IMR-90 (cell line): ENCODE data around the gene GP9. TPM values are rescaled to one million over a fixed set of nuclear protein-coding genes. Genes with fewer than 3 reads are reported as not detected.

Source experiments
- ATAC-seq: fragments of 200-7000 bp; cut with Tn5 transposase; 2 replicates; pipeline ENCODE4 v1.9.1; 2020; ENCODE audit warnings: low read depth, mild to moderate bottlenecking, moderate library complexity
- BruUV-seq: library from RNA; stranded (reverse); fragments of 400-500 nt; replicated peaks from 2 replicates; lab custom pipeline; 2021; lab: Mats Ljungman, UMichigan
- CTCF ChIA-PET: fragments of 300-600 bp; formaldehyde crosslinking; extraction: SDS; loops from one replicate; lab custom pipeline; 2021; ENCODE audit warnings: antibody characterized with exemption; lab: Yijun Ruan, JAX
- POLR2A ChIA-PET: fragments of 300-600 bp; sonication (Branson Sonifier 250); formaldehyde crosslinking; loops from one replicate; lab custom pipeline; 2022; ENCODE audit warnings: antibody characterized with exemption; ENCODE audit not compliant: unreplicated experiment; lab: Charles Lee
- DNase-seq: peaks from one replicate; pipeline ENCODE4 v3.0.0; 2013
- H2AFZ ChIP-seq: replicated peaks from 2 replicates; pipeline ENCODE3; 2013; ENCODE audit warnings: low read length, mild to moderate bottlenecking; ENCODE audit not compliant: poor library complexity
- H2AK5ac ChIP-seq: 2 replicates; pipeline ENCODE4 v1.6.1; 2013; ENCODE audit warnings: low read depth, low read length, inconsistent platforms
- H2AK9ac ChIP-seq: replicated peaks from 2 replicates; pipeline ENCODE3; 2013; ENCODE audit warnings: mild to moderate bottlenecking, low read depth, low read length, moderate library complexity; ENCODE audit not compliant: poor library complexity
- H2BK120ac ChIP-seq: 2 replicates; pipeline ENCODE4 v1.6.1; 2013; ENCODE audit warnings: low read depth, low read length, inconsistent platforms
- H2BK15ac ChIP-seq: 3 replicates; pipeline ENCODE4 v1.6.1; 2013; ENCODE audit warnings: low read depth, low read length, inconsistent platforms
- H2BK20ac ChIP-seq: 2 replicates; pipeline ENCODE4 v1.6.1; 2013; ENCODE audit warnings: low read depth, mild to moderate bottlenecking, inconsistent platforms, low read length, moderate library complexity
- H2BK5ac ChIP-seq: 2 replicates; pipeline ENCODE4 v1.6.1; 2013; ENCODE audit warnings: mild to moderate bottlenecking, low read depth, low read length, inconsistent platforms; ENCODE audit not compliant: poor library complexity, severe bottlenecking
- H3K14ac ChIP-seq: replicated peaks from 2 replicates; pipeline ENCODE4 v1.6.1; 2013; ENCODE audit warnings: low read depth, low read length, inconsistent platforms
- H3K18ac ChIP-seq: 2 replicates; pipeline ENCODE4 v1.6.1; 2013; ENCODE audit warnings: low read depth, low read length, control low read depth
- H3K23ac ChIP-seq: 2 replicates; pipeline ENCODE4 v1.6.1; 2013; ENCODE audit warnings: low read depth, low read length, inconsistent platforms
- H3K27ac ChIP-seq: 2 replicates; pipeline ENCODE4 v1.5.1; 2013; ENCODE audit warnings: mild to moderate bottlenecking, control low read depth, low read length; ENCODE audit not compliant: insufficient read depth
- H3K27me3 ChIP-seq: 2 replicates; pipeline ENCODE4 v1.6.1; 2013; ENCODE audit warnings: low read length; ENCODE audit not compliant: control insufficient read depth, insufficient read depth
- H3K36me3 ChIP-seq: 2 replicates; pipeline ENCODE4 v1.6.1; 2013; ENCODE audit warnings: low read length, mixed read lengths; ENCODE audit not compliant: control insufficient read depth, insufficient read depth
- H3K4ac ChIP-seq: 2 replicates; pipeline ENCODE4 v1.6.1; 2013; ENCODE audit warnings: low read depth, low read length, inconsistent platforms
- H3K4me1 ChIP-seq: 2 replicates; pipeline ENCODE4 v1.6.1; 2013; ENCODE audit warnings: low read length, mixed read lengths; ENCODE audit not compliant: control insufficient read depth, insufficient read depth
- H3K4me2 ChIP-seq: 2 replicates; pipeline ENCODE4 v1.6.1; 2013; ENCODE audit warnings: low read depth, mild to moderate bottlenecking, control low read depth, low read length, moderate library complexity
- H3K4me3 ChIP-seq: 2 replicates; pipeline ENCODE4 v1.5.1; 2013; ENCODE audit warnings: low read depth, mild to moderate bottlenecking, control low read depth, low read length, moderate library complexity; ENCODE audit not compliant: insufficient read depth
- H3K56ac ChIP-seq: 2 replicates; pipeline ENCODE4 v1.6.1; 2013; ENCODE audit warnings: low read length, inconsistent platforms; ENCODE audit not compliant: insufficient read depth; ENCODE audit errors: extremely low read depth
- H3K79me1 ChIP-seq, 2 experiments: 2 replicates each; pipeline ENCODE4 v1.6.1; 2013; ENCODE audit warnings: low read length in 2 of 2, inconsistent platforms in 1 of 2, low read depth in 1 of 2
- H3K9ac ChIP-seq: 2 replicates; pipeline ENCODE4 v1.6.1; 2013; ENCODE audit warnings: low read depth, low read length, control low read depth
- H3K9me1 ChIP-seq: 2 replicates; pipeline ENCODE4 v1.6.1; 2013; ENCODE audit warnings: low read length, inconsistent platforms; ENCODE audit not compliant: insufficient read depth
- H3K9me3 ChIP-seq: 2 replicates; pipeline ENCODE4 v1.6.1; 2013; ENCODE audit warnings: low read length; ENCODE audit not compliant: control insufficient read depth, insufficient read depth
- H4K20me1 ChIP-seq: 2 replicates; pipeline ENCODE4 v1.6.1; 2013; ENCODE audit warnings: low read length, inconsistent platforms; ENCODE audit not compliant: insufficient read depth
- H4K5ac ChIP-seq: 2 replicates; pipeline ENCODE4 v1.6.1; 2013; ENCODE audit warnings: mild to moderate bottlenecking, low read depth, low read length, control low read depth
- H4K8ac ChIP-seq, 2 experiments: 2 replicates each; pipeline ENCODE4 v1.6.1; 2013; ENCODE audit warnings: low read depth in 2 of 2, low read length in 2 of 2, control low read depth in 1 of 2, inconsistent platforms in 1 of 2
- H4K91ac ChIP-seq: 2 replicates; pipeline ENCODE4 v1.6.1; 2013; ENCODE audit warnings: low read depth, low read length, inconsistent platforms; ENCODE audit not compliant: insufficient read depth
- BHLHE40 ChIP-seq: fragments of 150-350 bp; IDR thresholded peaks from 2 replicates; pipeline ENCODE4 v1.6.1; 2016; ENCODE audit warnings: mild to moderate bottlenecking, low read depth, low read length
- MAFK ChIP-seq: IDR thresholded peaks from 2 replicates; pipeline ENCODE4 v1.6.1; 2012; ENCODE audit warnings: low read depth, low read length, improper control_type of control experiment
- NFE2L2 ChIP-seq: fragments of 150-350 bp; IDR thresholded peaks from 2 replicates; pipeline ENCODE4 v1.6.1; 2016; ENCODE audit warnings: low read depth, mild to moderate bottlenecking, low read length
- RAD21 ChIP-seq: IDR thresholded peaks from 2 replicates; pipeline ENCODE4 v1.6.1; 2012; ENCODE audit warnings: low read length, improper control_type of control experiment
- SMC3 ChIP-seq: fragments of 150-350 bp; IDR thresholded peaks from 2 replicates; pipeline ENCODE4 v1.6.1; 2016; ENCODE audit warnings: low read depth, mild to moderate bottlenecking, antibody characterized with exemption, low read length, moderate library complexity
- WGBS, 2 experiments: methylation state at CpG; one replicate each; pipeline versions ENCODE4 v1.1.5 to v1.1.7; 2013; ENCODE audit warnings: missing lambda C conversion rate in 2 of 2; ENCODE audit not compliant: insufficient read length in 1 of 2; ENCODE audit errors: extremely low coverage in 2 of 2; 5-methylcytosine and 5-hydroxymethylcytosine counted together
- dilution Hi-C: fragments of 300-500 bp; cut with HindIII; formaldehyde crosslinking; loops from one replicate; pipeline ENCODE4 v1.14.3; 2018; ENCODE audit warnings: low sequenced_read_pairs; ENCODE audit not compliant: unreplicated experiment
- in situ Hi-C: fragments of 300-500 bp; cut with MboI; formaldehyde crosslinking; loops from 3 replicates; pipeline ENCODE4 v1.14.3; 2019; ENCODE audit warnings: low sequenced_read_pairs, inconsistent platforms, mixed read lengths
- intact Hi-C: fragments of 100-400 bp; cut with micrococcal nuclease; formaldehyde crosslinking; loops from 2 replicates; pipeline ENCODE4 v1.10.0; 2022
- polyA plus RNA-seq, 3 experiments: library from polyadenylated mRNA; depleted of rRNA; stranded (reverse); fragments of >200 nt; gene quantifications; 2 replicates each; pipeline ENCODE4 v1.2.3, GENCODE V29; 2012; ENCODE audit warnings: low replicate concordance in 1 of 3
- total RNA-seq: library from RNA; depleted of rRNA; stranded (reverse); fragments of >200 nt; gene quantifications from 2 replicates; pipeline ENCODE4 v1.2.3, GENCODE V29; 2012

GP9 gene
- total and polyA plus RNA-seq, 2 of the 4 experiments (the other 2 are of a cell fraction): not detected

DNA sequence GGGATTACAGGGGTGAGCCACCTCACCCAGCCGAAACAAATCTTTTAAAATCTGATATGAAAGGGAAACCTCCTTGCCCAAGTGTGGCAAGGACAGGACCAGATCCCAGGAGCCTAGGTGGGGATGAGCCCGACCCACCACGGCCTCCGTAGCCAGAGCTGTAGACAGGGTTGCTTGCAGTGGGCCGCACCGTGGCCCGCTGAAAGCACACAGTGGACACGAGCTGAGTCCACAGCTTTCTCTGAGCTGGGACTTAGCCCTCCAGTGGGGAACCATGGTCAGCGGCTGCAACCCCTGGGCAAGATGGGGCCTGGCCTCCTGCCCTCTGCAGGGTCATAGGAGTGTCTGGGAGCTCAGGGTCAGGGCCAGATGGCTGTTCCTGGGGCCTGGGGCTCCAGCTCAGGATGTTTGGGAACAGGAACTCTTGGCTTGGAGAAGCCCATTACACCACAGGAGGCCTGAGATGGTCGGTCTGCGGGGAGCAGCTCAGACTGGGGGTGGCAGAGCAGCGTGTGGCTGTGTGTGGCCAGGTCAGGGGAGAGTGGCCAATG, 24.7 kb downstream of the GP9 start:
- ATAC-seq: no peak

More for the DNA sequence above, 24.7 kb downstream of the GP9 start:
- Histone ChIP-seq H4K20me1 (no peaks in the 10 kb centered on the region), H2BK120ac (no peak overlapping the region), H3K9me1 (no peaks in the 10 kb centered on the region), H3K4me3 (no peak overlapping the region), H3K27ac (no peak overlapping the region), H3K4me1 (peaks cover 4% of the 10 kb centered on the region), H3K9me3 (no peaks in the 10 kb centered on the region), H4K91ac (no peak overlapping the region), H3K23ac (no peak overlapping the region), H3K9ac (no peak overlapping the region), H2BK5ac (no peak overlapping the region), H3K56ac (no peak overlapping the region), H2AK5ac (no peak overlapping the region), H2BK20ac (no peak overlapping the region), H3K27me3 (no peaks in the 10 kb centered on the region), H3K4me2 (no peak overlapping the region), H3K4ac (no peak overlapping the region), H2BK15ac (no peak overlapping the region), H3K14ac (no peak overlapping the region), H4K5ac (no peak overlapping the region), H2AFZ (no peak overlapping the region), H3K18ac (no peak overlapping the region), H3K79me1 (no peaks in the 10 kb centered on the region), H3K36me3 (no peaks in the 10 kb centered on the region), H4K8ac (no peak overlapping the region), H2AK9ac (no peak overlapping the region)
- DNase-seq: no peak
- TF ChIP-seq MAFK (no peak), SMC3 (no peak), BHLHE40 (no peak), RAD21 (no peak), NFE2L2 (no peak)
- intact Hi-C loops: no loop called here
- BruUV-seq: no TSS peak
- CTCF ChIA-PET: no interaction called here
- POLR2A ChIA-PET: no interaction called here
- in situ Hi-C loops: no loop called here
- dilution Hi-C loops: no loop called here
- 94% methylated on average over 9 of the region's 12 CpGs; no CpG with 5 or more reads in 1 of the 2 experiments for WGBS, 2 experiments
